Gastroesophageal sphincter (tissue), 2 donors: ENCODE data around the gene NTRK3.

Source experiments
- POLR2A ChIP-seq, 2 donors: fragments of 450-650 bp; IDR thresholded peaks; one replicate each; pipeline ENCODE4 v1.6.1; 2017; ENCODE audit warnings: antibody characterized with exemption in 2 of 2, mild to moderate bottlenecking in 2 of 2, moderate library complexity in 1 of 2
- POLR2AphosphoS5 ChIP-seq: sonication (generic); formaldehyde crosslinking; IDR thresholded peaks from one replicate; pipeline ENCODE4 v1.6.1; 2017; ENCODE audit warnings: antibody characterized with exemption

DNA sequence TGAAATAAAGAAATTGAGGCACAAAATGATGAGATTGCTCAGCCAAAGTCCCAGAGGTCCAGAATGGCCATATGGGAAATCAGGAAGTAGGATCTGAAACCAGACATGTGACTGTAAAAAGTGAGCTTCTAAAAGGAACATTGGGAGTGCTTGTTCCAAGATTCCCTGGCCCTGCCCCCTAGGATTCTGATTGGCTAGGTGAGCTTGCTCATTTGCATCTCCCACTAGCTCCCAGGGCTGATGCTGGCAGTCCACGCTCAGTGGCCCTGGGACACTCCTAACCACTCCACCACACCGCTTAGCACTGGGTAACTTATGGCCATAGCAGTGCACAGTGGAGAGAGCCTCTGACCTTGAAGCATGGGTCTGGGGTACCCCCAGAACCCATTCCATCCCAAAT is 326.7 kb downstream of the NTRK3 start:
- TF ChIP-seq POLR2AphosphoS5 (no peak), POLR2A (IDR thresholded peaks at IDR 0.05) (no peak)
